Activated CD4-positive, alpha-beta T cell treated with anti-CD3 and anti-CD28 coated beads for 36 hours (primary cell): ENCODE data around the gene STARD10. TPM values are rescaled to one million over a fixed set of nuclear protein-coding genes. Genes with fewer than 3 reads are reported as not detected.

ENCODE experiments used
- ATAC-seq: fragments of 200-7000 bp; cut with Tn5 transposase; one replicate; pipeline ENCODE4 v1.10.0; 2021; ENCODE audit warnings: mild to moderate bottlenecking, moderate library complexity
- CTCF ChIA-PET: fragments of 350-600 bp; sonication (Branson Sonifier 250); formaldehyde crosslinking; loops from one replicate; lab custom pipeline; 2021; ENCODE audit warnings: antibody characterized with exemption; lab: Charles Lee
- POLR2A ChIA-PET: fragments of 350-600 bp; sonication (Branson Sonifier 250); formaldehyde crosslinking; loops from one replicate; lab custom pipeline; 2021; ENCODE audit warnings: antibody characterized with exemption, inconsistent platforms; lab: Charles Lee
- DNase-seq: peaks from one replicate; pipeline ENCODE4 v3.0.0-alpha.2; 2020
- H3K27ac Mint-ChIP-seq: one replicate; pipeline ENCODE4 v1.8.0; 2021; ENCODE audit warnings: mixed read lengths
- H3K27me3 Mint-ChIP-seq: one replicate; pipeline ENCODE4 v1.8.0; 2021; ENCODE audit warnings: mixed read lengths
- H3K36me3 Mint-ChIP-seq: one replicate; pipeline ENCODE4 v1.8.0; 2021; ENCODE audit warnings: low read depth, mixed read lengths
- H3K4me1 Mint-ChIP-seq: one replicate; pipeline ENCODE4 v1.8.0; 2021; ENCODE audit warnings: mixed read lengths
- H3K4me3 Mint-ChIP-seq: one replicate; pipeline ENCODE4 v1.8.0; 2021; ENCODE audit warnings: mild to moderate bottlenecking, moderate library complexity, mixed read lengths
- H3K9me3 Mint-ChIP-seq: one replicate; pipeline ENCODE4 v1.8.0; 2021; ENCODE audit warnings: low read depth, mixed read lengths
- intact Hi-C, 2 experiments: fragments of 100-400 bp; cut with DNase I in 1 of 2; cut with micrococcal nuclease in 1 of 2; formaldehyde crosslinking; loops; one replicate each; pipeline versions ENCODE4 v1.14.2 to v1.15.1; 2022 to 2024; cut with DNase I, micrococcal nuclease
- total RNA-seq, 2 experiments: library from RNA; stranded (reverse); gene quantifications; one replicate each; pipeline ENCODE4 v1.2.3, GENCODE V29; 2021

STARD10 gene
- total RNA-seq, 2 experiments from 2014 or later: 8.3 to 12.9 TPM

- POLR2A ChIA-PET: interaction anchor here (0.6 kb wide), 1 partner anchor 486 kb away, joined by 3 read pairs; no protein-coding TSS in a partner anchor
- no peak overlapping the region for H3K4me3 Mint-ChIP-seq
- intact Hi-C loops: no loop called here
- no peaks in the 10 kb centered on the region for H3K27me3 Mint-ChIP-seq
- peaks cover 17% of the 10 kb centered on the region for H3K4me1 Mint-ChIP-seq
- no peak for DNase-seq
- peaks cover 2% of the 10 kb centered on the region for H3K36me3 Mint-ChIP-seq
- H3K27ac Mint-ChIP-seq: no peak overlapping the region
- H3K9me3 Mint-ChIP-seq: no peaks in the 10 kb centered on the region
- CTCF ChIA-PET: no interaction called here
- ATAC-seq: no peak
Observed at GRCh38 chr11:72760539-72761405, 33.1 kb downstream of the STARD10 start.

- intact Hi-C loops: no loop called here
- peaks cover 2% of the 10 kb centered on the region for H3K36me3 Mint-ChIP-seq
- H3K4me3 Mint-ChIP-seq: no peak overlapping the region
- H3K27me3 Mint-ChIP-seq: no peaks in the 10 kb centered on the region
- H3K27ac Mint-ChIP-seq: no peak overlapping the region
- H3K9me3 Mint-ChIP-seq: no peaks in the 10 kb centered on the region
- ChIA-PET CTCF (no interaction called here), POLR2A (no interaction called here)
- ATAC-seq (no peak), DNase-seq (no peak)
- peaks cover 17% of the 10 kb centered on the region for H3K4me1 Mint-ChIP-seq
Observed at GRCh38 chr11:72759468-72759985, 34.3 kb downstream of the STARD10 start.

GRCh38 chr11:72758690-72759389 lies 35.0 kb downstream of the STARD10 start:
- no peak overlapping the region for H3K27ac Mint-ChIP-seq
- H3K27me3 Mint-ChIP-seq: no peaks in the 10 kb centered on the region
- no peaks in the 10 kb centered on the region for H3K9me3 Mint-ChIP-seq
- DNase-seq (no peak), ATAC-seq (no peak)
- POLR2A ChIA-PET: no interaction called here
- H3K36me3 Mint-ChIP-seq: peaks cover 2% of the 10 kb centered on the region
- H3K4me1 Mint-ChIP-seq: peaks cover 17% of the 10 kb centered on the region
- no peak overlapping the region for H3K4me3 Mint-ChIP-seq
- intact Hi-C loops: no loop called here
- CTCF ChIA-PET: no interaction called here

GRCh38 chr11:72758304-72758689 lies 35.5 kb downstream of the STARD10 start:
- no peak overlapping the region for H3K27ac Mint-ChIP-seq
- no peak overlapping the region for H3K4me3 Mint-ChIP-seq
- H3K36me3 Mint-ChIP-seq: peaks cover 2% of the 10 kb centered on the region
- H3K4me1 Mint-ChIP-seq: peaks cover 15% of the 10 kb centered on the region
- ATAC-seq (no peak), DNase-seq (no peak)
- H3K9me3 Mint-ChIP-seq: no peaks in the 10 kb centered on the region
- CTCF ChIA-PET: no interaction called here
- POLR2A ChIA-PET: no interaction called here
- no peaks in the 10 kb centered on the region for H3K27me3 Mint-ChIP-seq
- intact Hi-C loops: no loop called here

GRCh38 chr11:72755713-72756285 lies 38.0 kb downstream of the STARD10 start:
- no peak overlapping the region for H3K27ac Mint-ChIP-seq
- no peak overlapping the region for H3K4me3 Mint-ChIP-seq
- H3K36me3 Mint-ChIP-seq: peaks cover 2% of the 10 kb centered on the region
- intact Hi-C loops: no loop called here
- H3K9me3 Mint-ChIP-seq: no peaks in the 10 kb centered on the region
- DNase-seq (no peak), ATAC-seq (no peak)
- ChIA-PET CTCF (no interaction called here), POLR2A (no interaction called here)
- no peaks in the 10 kb centered on the region for H3K27me3 Mint-ChIP-seq
- peaks cover 19% of the 10 kb centered on the region for H3K4me1 Mint-ChIP-seq

- DNase-seq (no peak), ATAC-seq (no peak)
- intact Hi-C loops: no loop called here
- Mint-ChIP-seq H3K9me3 (no peaks in the 10 kb centered on the region), H3K27me3 (no peaks in the 10 kb centered on the region), H3K4me3 (no peak overlapping the region), H3K27ac (no peak overlapping the region), H3K36me3 (peaks cover 2% of the 10 kb centered on the region), H3K4me1 (peaks cover 28% of the 10 kb centered on the region)
- ChIA-PET CTCF (no interaction called here), POLR2A (no interaction called here)
Observed at GRCh38 chr11:72754544-72755155, 39.2 kb downstream of the STARD10 start.

GRCh38 chr11:72754149-72754543 lies 39.7 kb downstream of the STARD10 start:
- ATAC-seq (no peak), DNase-seq (no peak)
- H3K27ac Mint-ChIP-seq: no peak overlapping the region
- H3K9me3 Mint-ChIP-seq: no peaks in the 10 kb centered on the region
- ChIA-PET POLR2A (no interaction called here), CTCF (no interaction called here)
- intact Hi-C loops: no loop called here
- H3K4me3 Mint-ChIP-seq: no peak overlapping the region
- H3K36me3 Mint-ChIP-seq: peaks cover 2% of the 10 kb centered on the region
- H3K4me1 Mint-ChIP-seq: peaks cover 32% of the 10 kb centered on the region
- no peaks in the 10 kb centered on the region for H3K27me3 Mint-ChIP-seq

GRCh38 chr11:72753341-72754148 lies 40.3 kb downstream of the STARD10 start:
- peaks cover 2% of the 10 kb centered on the region for H3K36me3 Mint-ChIP-seq
- DNase-seq: no peak
- intact Hi-C loops: loop anchor here in 1 of 2 experiments (2.0 kb wide), 2 partner anchors 17 to 41 kb away; partner anchors contain the start of gene STARD10

GRCh38 chr11:72752088-72752914 lies 41.5 kb downstream of the STARD10 start, which contains the start of gene ARAP1:
Gene ARAP1, minus strand, starts transcription at chr11:72752408. Its CDS starts 25,280 bp downstream, at chr11:72727128.
- intact Hi-C loops: loop anchor here (1.0 to 2.0 kb wide), 8 partner anchors 16 to 390 kb away; partner anchors contain the start of genes ATG16L2 (in 1 of the 2), FCHSD2 (in 1 of the 2) and STARD10 (in 1 of the 2)
- CTCF ChIA-PET: interaction anchor here (0.9 kb wide), 1 partner anchor 27 kb away, joined by 5 read pairs; no protein-coding TSS in a partner anchor

More at GRCh38 chr11:72753341-72754148, 40.3 kb downstream of the STARD10 start:
- no peaks in the 10 kb centered on the region for H3K27me3 Mint-ChIP-seq
- H3K9me3 Mint-ChIP-seq: no peaks in the 10 kb centered on the region
- no peak for ATAC-seq
- H3K4me1 Mint-ChIP-seq: peaks cover 38% of the 10 kb centered on the region
- CTCF ChIA-PET: interaction anchor here (0.8 to 0.9 kb wide), 2 partner anchors 28 to 41 kb away, joined by 3 to 5 read pairs; partner anchors contain the start of gene STARD10
- POLR2A ChIA-PET: no interaction called here
- no peak overlapping the region for H3K27ac Mint-ChIP-seq
- no peak overlapping the region for H3K4me3 Mint-ChIP-seq

More at GRCh38 chr11:72752088-72752914, 41.5 kb downstream of the STARD10 start, which contains the start of gene ARAP1:
- no peaks in the 10 kb centered on the region for H3K27me3 Mint-ChIP-seq
- H3K9me3 Mint-ChIP-seq: no peaks in the 10 kb centered on the region
- ATAC-seq: peak; percentile 83
- H3K4me1 Mint-ChIP-seq: peaks cover 39% of the 10 kb centered on the region
- peaks cover 2% of the 10 kb centered on the region for H3K36me3 Mint-ChIP-seq
- peak within 1 kb of the TSS; percentile 92 for H3K27ac Mint-ChIP-seq
- H3K4me3 Mint-ChIP-seq: peak within 1 kb of the TSS; percentile 95
- POLR2A ChIA-PET: no interaction called here
- peak; percentile 86 for DNase-seq
